VCaP (cell line): Measurements from ENCODE around the gene CDH13.

ENCODE experiments used
- H3K27ac ChIP-seq: fragments of 450-650 bp; 2 replicates; pipeline ENCODE4 v1.5.1; 2017
- CTCF ChIP-seq: fragments of 450-650 bp; conservative IDR thresholded peaks from 2 replicates; pipeline ENCODE4 v1.5.1; 2017; ENCODE audit warnings: mild to moderate bottlenecking, moderate library complexity

The CDH13 gene

GRCh38 chr16:83070416-83071209, 443.8 kb downstream of the CDH13 start:
- no peak overlapping the region for H3K27ac ChIP-seq
- no peak for TF ChIP-seq CTCF

GRCh38 chr16:83075956-83076355, 449.2 kb downstream of the CDH13 start:
- TF ChIP-seq CTCF = no peak

GRCh38 chr16:83083361-83083760, 456.6 kb downstream of the CDH13 start:
- no peak overlapping the region for H3K27ac ChIP-seq
- TF ChIP-seq CTCF = no peak

More at GRCh38 chr16:83075956-83076355, 449.2 kb downstream of the CDH13 start:
- H3K27ac ChIP-seq = no peak overlapping the region

GRCh38 chr16:83085660-83086059, 458.9 kb downstream of the CDH13 start:
- TF ChIP-seq CTCF = no peak

GRCh38 chr16:83095941-83096692, 469.3 kb downstream of the CDH13 start:
- TF ChIP-seq CTCF = no peak
- no peak overlapping the region for H3K27ac ChIP-seq

More at GRCh38 chr16:83085660-83086059, 458.9 kb downstream of the CDH13 start:
- H3K27ac ChIP-seq = no peak overlapping the region

- no peak for TF ChIP-seq CTCF
- no peak overlapping the region for H3K27ac ChIP-seq
Measured at GRCh38 chr16:83098536-83098935, 471.8 kb downstream of the CDH13 start.

GRCh38 chr16:83100679-83101078, 473.9 kb downstream of the CDH13 start:
- no peak overlapping the region for H3K27ac ChIP-seq
- no peak for TF ChIP-seq CTCF
